NCI-H1105 treated with DMSO at 0.1 percent for 48 hours (cell line): ENCODE data around the gene QRICH2.
"Not testable (repeated sequence)": the region's sequence is repeated elsewhere in the genome, so short reads cannot be mapped to it uniquely, and the experiment has no call there.

ENCODE experiments used
- DNase-seq: peaks from one replicate; lab custom pipeline; 2025; lab: John Stamatoyannopoulos, UW

QRICH2 gene

GRCh38 chr17:76265624-76266243, 42.3 kb downstream of the QRICH2 start:
- DNase-seq, result peak; percentile 25

GRCh38 chr17:76264755-76265623, 43.1 kb downstream of the QRICH2 start, which contains the start of gene UBALD2:
UBALD2 (plus strand) TSS chr17:76265348; CDS start chr17:76265506, 158 bp downstream.
- DNase-seq, result peak; percentile 97

GRCh38 chr17:76264425-76264754, 43.7 kb downstream of the QRICH2 start:
- no peak for DNase-seq

GRCh38 chr17:76263896-76264295, 44.2 kb downstream of the QRICH2 start:
- DNase-seq, result no peak

- DNase-seq, result no peak
These were observed 45.2 kb downstream of the QRICH2 start for GRCh38 chr17:76262732-76263344.

- DNase-seq, result no peak
These were observed 46.5 kb downstream of the QRICH2 start for GRCh38 chr17:76261421-76262215.

GRCh38 chr17:76260669-76261068, 47.4 kb downstream of the QRICH2 start:
- no peak for DNase-seq

GRCh38 chr17:76260220-76260619, 47.9 kb downstream of the QRICH2 start:
- DNase-seq, result no peak

GRCh38 chr17:76256430-76257050, 51.5 kb downstream of the QRICH2 start:
- not testable (repeated sequence) for DNase-seq

- no peak for DNase-seq
These were observed 52.2 kb downstream of the QRICH2 start for GRCh38 chr17:76255801-76256429.

- no peak for DNase-seq
These were observed 53.8 kb downstream of the QRICH2 start for GRCh38 chr17:76254275-76254674.

- DNase-seq, result no peak
These were observed 54.2 kb downstream of the QRICH2 start for GRCh38 chr17:76253841-76254240.

- not testable (repeated sequence) for DNase-seq
These were observed 54.9 kb downstream of the QRICH2 start for GRCh38 chr17:76252967-76253766.

- DNase-seq, result no peak
These were observed 55.8 kb downstream of the QRICH2 start for GRCh38 chr17:76252040-76252954.

- no peak for DNase-seq
These were observed 56.5 kb downstream of the QRICH2 start for GRCh38 chr17:76251478-76252039.

GRCh38 chr17:76250141-76250540, 57.9 kb downstream of the QRICH2 start:
- DNase-seq, result no peak

- DNase-seq, result no peak
These were observed 59.9 kb downstream of the QRICH2 start for GRCh38 chr17:76248013-76248782.

- DNase-seq, result no peak
These were observed 60.8 kb downstream of the QRICH2 start for GRCh38 chr17:76247304-76247703.
